WTC11 (cell line): ENCODE data around the gene GBF1. TPM values are rescaled to one million over a fixed set of nuclear protein-coding genes. Genes with fewer than 3 reads are reported as not detected.

ENCODE experiments used
- ATAC-seq: fragments of 200-7000 bp; cut with Tn5 transposase; 2 replicates; pipeline ENCODE4 v1.10.0; 2021; ENCODE audit warnings: mild to moderate bottlenecking, moderate library complexity
- CTCF ChIA-PET: fragments of 300-600 bp; sonication (Branson Sonifier 250); formaldehyde crosslinking; loops from one replicate; lab custom pipeline; 2021; ENCODE audit warnings: antibody characterized with exemption; lab: Charles Lee
- POLR2A ChIA-PET: fragments of 350-600 bp; sonication (Branson Sonifier 250); formaldehyde crosslinking; loops from one replicate; lab custom pipeline; 2021; ENCODE audit warnings: antibody characterized with exemption; lab: Charles Lee
- DNase-seq: peaks from one replicate; pipeline ENCODE4 v3.0.0; 2021; ENCODE audit warnings: low spot score
- H3K27ac Mint-ChIP-seq: 2 replicates; pipeline ENCODE4 v1.8.0; 2021; ENCODE audit warnings: mixed read lengths
- H3K27me3 Mint-ChIP-seq: 2 replicates; pipeline ENCODE4 v1.8.0; 2021; ENCODE audit warnings: low read depth, mild to moderate bottlenecking, moderate library complexity, mixed read lengths
- H3K36me3 Mint-ChIP-seq: 2 replicates; pipeline ENCODE4 v1.8.0; 2021; ENCODE audit warnings: mixed read lengths
- H3K4me1 Mint-ChIP-seq: 2 replicates; pipeline ENCODE4 v1.8.0; 2022; ENCODE audit warnings: mixed read lengths
- H3K4me3 Mint-ChIP-seq: 2 replicates; pipeline ENCODE4 v1.8.0; 2021; ENCODE audit warnings: mild to moderate bottlenecking, moderate library complexity, mixed read lengths
- H3K9me3 Mint-ChIP-seq: 2 replicates; pipeline ENCODE4 v1.8.0; 2021; ENCODE audit warnings: mixed read lengths
- ATF1 ChIP-seq: sonication (generic); formaldehyde crosslinking; IDR thresholded peaks from 2 replicates; pipeline ENCODE4 v1.8.1; 2023; ENCODE audit warnings: mild to moderate bottlenecking, moderate library complexity, missing genetic modification reagents
- ATF2 ChIP-seq: sonication (generic); formaldehyde crosslinking; IDR thresholded peaks from 2 replicates; pipeline ENCODE4 v1.8.1; 2022; ENCODE audit warnings: low read depth, missing genetic modification reagents, borderline replicate concordance
- CBFB ChIP-seq: sonication (generic); formaldehyde crosslinking; IDR thresholded peaks from 2 replicates; pipeline ENCODE4 v1.8.1; 2022; ENCODE audit warnings: mild to moderate bottlenecking, low read depth, missing genetic modification reagents
- CREB1 ChIP-seq: sonication (generic); formaldehyde crosslinking; IDR thresholded peaks from 2 replicates; pipeline ENCODE4 v1.8.0; 2023; ENCODE audit warnings: mild to moderate bottlenecking, missing genetic modification reagents
- FOXJ3 ChIP-seq: sonication (generic); formaldehyde crosslinking; IDR thresholded peaks from 2 replicates; pipeline ENCODE4 v1.9.0; 2021; ENCODE audit warnings: missing genetic modification reagents, mild to moderate bottlenecking, borderline replicate concordance
- NFE2L1 ChIP-seq: sonication (generic); formaldehyde crosslinking; IDR thresholded peaks from 2 replicates; pipeline ENCODE4 v1.8.1; 2023; ENCODE audit warnings: missing genetic modification reagents
- NR2C2 ChIP-seq: sonication (generic); formaldehyde crosslinking; IDR thresholded peaks from 2 replicates; pipeline ENCODE4 v1.8.0; 2022; ENCODE audit warnings: mild to moderate bottlenecking, missing genetic modification reagents
- RELA ChIP-seq: sonication (generic); formaldehyde crosslinking; IDR thresholded peaks from 2 replicates; pipeline ENCODE4 v1.8.1; 2022; ENCODE audit warnings: missing genetic modification reagents, mild to moderate bottlenecking, borderline replicate concordance
- TEAD1 ChIP-seq: sonication (generic); formaldehyde crosslinking; IDR thresholded peaks from 2 replicates; pipeline ENCODE4 v1.8.0; 2022; ENCODE audit warnings: mild to moderate bottlenecking, missing genetic modification reagents
- ZBTB21 ChIP-seq: sonication (generic); formaldehyde crosslinking; IDR thresholded peaks from 2 replicates; pipeline ENCODE4 v1.8.1; 2023; ENCODE audit warnings: mild to moderate bottlenecking, missing genetic modification reagents, borderline replicate concordance
- ZNF121 ChIP-seq: sonication (generic); formaldehyde crosslinking; IDR thresholded peaks from 2 replicates; pipeline ENCODE4 v1.8.0; 2023; ENCODE audit warnings: missing genetic modification reagents
- ZNF396 ChIP-seq: fragments of 250-450 bp; sonication (Bioruptor Pico); IDR thresholded peaks from 2 replicates; pipeline ENCODE4 v1.8.0; 2021; ENCODE audit warnings: mild to moderate bottlenecking, moderate library complexity, borderline replicate concordance
- ZNF416 ChIP-seq: fragments of 250-450 bp; sonication (Bioruptor Pico); IDR thresholded peaks from 2 replicates; pipeline ENCODE4 v1.9.0; 2021; ENCODE audit warnings: mild to moderate bottlenecking, inconsistent platforms
- ZNF512 ChIP-seq: sonication (generic); formaldehyde crosslinking; IDR thresholded peaks from 2 replicates; pipeline ENCODE4 v1.8.1; 2022; ENCODE audit warnings: missing genetic modification reagents, borderline replicate concordance
- total RNA-seq: library from RNA; stranded (reverse); gene quantifications from 3 replicates; pipeline ENCODE4 v1.2.3, GENCODE V29; 2021
- TF ChIP-seq, protein P1 (sequence below): sonication (generic); formaldehyde crosslinking; IDR thresholded peaks from 2 replicates; pipeline ENCODE4 v1.8.1; 2023; ENCODE audit warnings: mild to moderate bottlenecking, missing genetic modification reagents, moderate library complexity
- TF ChIP-seq, protein P2 (sequence below): sonication (generic); formaldehyde crosslinking; IDR thresholded peaks from 2 replicates; pipeline ENCODE4 v1.8.0; 2022; ENCODE audit warnings: missing genetic modification reagents
- TF ChIP-seq, protein P3 (sequence below): sonication (generic); formaldehyde crosslinking; IDR thresholded peaks from 2 replicates; pipeline ENCODE4 v1.8.1; 2023; ENCODE audit warnings: mild to moderate bottlenecking, missing genetic modification reagents

GBF1 gene
- total RNA-seq, 1 experiment from 2014 or later: 32.4 TPM

GRCh38 chr10:102234888-102235597 lies 10.3 kb upstream of the GBF1 start:
- no peaks in the 10 kb centered on the region for H3K9me3 Mint-ChIP-seq
- CTCF ChIA-PET: interaction anchor here (1.0 to 18.9 kb wide), 7 partner anchors 9 to 164 kb away, joined by 3 to 906 read pairs (median 4); partner anchors contain the start of genes ELOVL3 and GBF1
- DNase-seq: no peak
- no peak for TF ChIP-seq CREB1 (CRISPR knock-in tag)
- TF ChIP-seq, protein P1, sequence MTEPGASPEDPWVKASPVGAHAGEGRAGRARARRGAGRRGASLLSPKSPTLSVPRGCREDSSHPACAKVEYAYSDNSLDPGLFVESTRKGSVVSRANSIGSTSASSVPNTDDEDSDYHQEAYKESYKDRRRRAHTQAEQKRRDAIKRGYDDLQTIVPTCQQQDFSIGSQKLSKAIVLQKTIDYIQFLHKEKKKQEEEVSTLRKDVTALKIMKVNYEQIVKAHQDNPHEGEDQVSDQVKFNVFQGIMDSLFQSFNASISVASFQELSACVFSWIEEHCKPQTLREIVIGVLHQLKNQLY: no peak
- TF ChIP-seq ZNF121 (CRISPR knock-in tag): no peak
- TF ChIP-seq FOXJ3 (CRISPR knock-in tag): no peak
- no peak for TF ChIP-seq NFE2L1 (CRISPR knock-in tag)
- TF ChIP-seq, all 79 proteins: peak for 0
- POLR2A ChIA-PET: no interaction called here
- no peaks in the 10 kb centered on the region for H3K4me1 Mint-ChIP-seq
- no peak overlapping the region for H3K4me3 Mint-ChIP-seq
- H3K27ac Mint-ChIP-seq: no peak overlapping the region
- H3K27me3 Mint-ChIP-seq: peaks cover 98% of the 10 kb centered on the region
- H3K36me3 Mint-ChIP-seq: no peaks in the 10 kb centered on the region
- no peak for ATAC-seq

GRCh38 chr10:102235598-102235920 lies 9.8 kb upstream of the GBF1 start:
- H3K9me3 Mint-ChIP-seq: no peaks in the 10 kb centered on the region
- H3K27me3 Mint-ChIP-seq: peaks cover 98% of the 10 kb centered on the region
- H3K27ac Mint-ChIP-seq: no peak overlapping the region
- H3K36me3 Mint-ChIP-seq: no peaks in the 10 kb centered on the region
- DNase-seq: no peak
- POLR2A ChIA-PET: no interaction called here
- TF ChIP-seq RELA (CRISPR knock-in tag): no peak
- no peak for TF ChIP-seq ZNF416 (CRISPR knock-in tag)
- no peak for TF ChIP-seq CREB1 (CRISPR knock-in tag)
- no peak for TF ChIP-seq TEAD1 (CRISPR knock-in tag)
- no peak for TF ChIP-seq ZNF512 (CRISPR knock-in tag)
- no peak for TF ChIP-seq ATF1 (CRISPR knock-in tag)
- TF ChIP-seq, protein P2, sequence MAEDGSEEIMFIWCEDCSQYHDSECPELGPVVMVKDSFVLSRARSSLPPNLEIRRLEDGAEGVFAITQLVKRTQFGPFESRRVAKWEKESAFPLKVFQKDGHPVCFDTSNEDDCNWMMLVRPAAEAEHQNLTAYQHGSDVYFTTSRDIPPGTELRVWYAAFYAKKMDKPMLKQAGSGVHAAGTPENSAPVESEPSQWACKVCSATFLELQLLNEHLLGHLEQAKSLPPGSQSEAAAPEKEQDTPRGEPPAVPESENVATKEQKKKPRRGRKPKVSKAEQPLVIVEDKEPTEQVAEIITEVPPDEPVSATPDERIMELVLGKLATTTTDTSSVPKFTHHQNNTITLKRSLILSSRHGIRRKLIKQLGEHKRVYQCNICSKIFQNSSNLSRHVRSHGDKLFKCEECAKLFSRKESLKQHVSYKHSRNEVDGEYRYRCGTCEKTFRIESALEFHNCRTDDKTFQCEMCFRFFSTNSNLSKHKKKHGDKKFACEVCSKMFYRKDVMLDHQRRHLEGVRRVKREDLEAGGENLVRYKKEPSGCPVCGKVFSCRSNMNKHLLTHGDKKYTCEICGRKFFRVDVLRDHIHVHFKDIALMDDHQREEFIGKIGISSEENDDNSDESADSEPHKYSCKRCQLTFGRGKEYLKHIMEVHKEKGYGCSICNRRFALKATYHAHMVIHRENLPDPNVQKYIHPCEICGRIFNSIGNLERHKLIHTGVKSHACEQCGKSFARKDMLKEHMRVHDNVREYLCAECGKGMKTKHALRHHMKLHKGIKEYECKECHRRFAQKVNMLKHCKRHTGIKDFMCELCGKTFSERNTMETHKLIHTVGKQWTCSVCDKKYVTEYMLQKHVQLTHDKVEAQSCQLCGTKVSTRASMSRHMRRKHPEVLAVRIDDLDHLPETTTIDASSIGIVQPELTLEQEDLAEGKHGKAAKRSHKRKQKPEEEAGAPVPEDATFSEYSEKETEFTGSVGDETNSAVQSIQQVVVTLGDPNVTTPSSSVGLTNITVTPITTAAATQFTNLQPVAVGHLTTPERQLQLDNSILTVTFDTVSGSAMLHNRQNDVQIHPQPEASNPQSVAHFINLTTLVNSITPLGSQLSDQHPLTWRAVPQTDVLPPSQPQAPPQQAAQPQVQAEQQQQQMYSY (CRISPR knock-in tag): no peak
- no peak for TF ChIP-seq NR2C2 (CRISPR knock-in tag)
- TF ChIP-seq ZNF396 (CRISPR knock-in tag): no peak
- TF ChIP-seq, protein P3, sequence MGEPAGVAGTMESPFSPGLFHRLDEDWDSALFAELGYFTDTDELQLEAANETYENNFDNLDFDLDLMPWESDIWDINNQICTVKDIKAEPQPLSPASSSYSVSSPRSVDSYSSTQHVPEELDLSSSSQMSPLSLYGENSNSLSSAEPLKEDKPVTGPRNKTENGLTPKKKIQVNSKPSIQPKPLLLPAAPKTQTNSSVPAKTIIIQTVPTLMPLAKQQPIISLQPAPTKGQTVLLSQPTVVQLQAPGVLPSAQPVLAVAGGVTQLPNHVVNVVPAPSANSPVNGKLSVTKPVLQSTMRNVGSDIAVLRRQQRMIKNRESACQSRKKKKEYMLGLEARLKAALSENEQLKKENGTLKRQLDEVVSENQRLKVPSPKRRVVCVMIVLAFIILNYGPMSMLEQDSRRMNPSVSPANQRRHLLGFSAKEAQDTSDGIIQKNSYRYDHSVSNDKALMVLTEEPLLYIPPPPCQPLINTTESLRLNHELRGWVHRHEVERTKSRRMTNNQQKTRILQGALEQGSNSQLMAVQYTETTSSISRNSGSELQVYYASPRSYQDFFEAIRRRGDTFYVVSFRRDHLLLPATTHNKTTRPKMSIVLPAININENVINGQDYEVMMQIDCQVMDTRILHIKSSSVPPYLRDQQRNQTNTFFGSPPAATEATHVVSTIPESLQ: no peak
- no peak for TF ChIP-seq ZBTB21 (CRISPR knock-in tag)
- TF ChIP-seq CBFB (CRISPR knock-in tag): no peak
- no peak for TF ChIP-seq ATF2 (CRISPR knock-in tag)
- no peak overlapping the region for H3K4me3 Mint-ChIP-seq
- ATAC-seq: no peak
- CTCF ChIA-PET: interaction anchor here (1.0 to 18.9 kb wide), 6 partner anchors 9 to 164 kb away, joined by 3 to 906 read pairs (median 4); partner anchors contain the start of genes ELOVL3 and GBF1
- peaks cover 4% of the 10 kb centered on the region for H3K4me1 Mint-ChIP-seq
